Colonic mucosa (tissue), 4 donors: Measurements from ENCODE around the gene NTN1. TPM values are rescaled to one million over a fixed set of nuclear protein-coding genes. Genes with fewer than 3 reads are reported as not detected.
"Not testable (repeated sequence)": the region's sequence is repeated elsewhere in the genome, so short reads cannot be mapped to it uniquely, and the experiment has no call there.

ENCODE experiments used
- DNase-seq: peaks from one replicate; pipeline ENCODE4 v3.0.0-alpha.2; 2020
- H3K27ac ChIP-seq: fragments of 200-600 bp; one replicate; pipeline ENCODE4 v1.8.0; 2021
- H3K27me3 ChIP-seq: fragments of 200-600 bp; one replicate; pipeline ENCODE4 v1.8.0; 2021
- H3K36me3 ChIP-seq: fragments of 200-600 bp; one replicate; pipeline ENCODE4 v1.8.0; 2021
- H3K4me1 ChIP-seq: fragments of 200-600 bp; one replicate; pipeline ENCODE4 v1.8.0; 2021; ENCODE audit warnings: mild to moderate bottlenecking
- H3K4me3 ChIP-seq: fragments of 200-600 bp; one replicate; pipeline ENCODE4 v1.8.0; 2021
- H3K9ac ChIP-seq, 2 donors: one replicate each; pipeline ENCODE4 v1.7.0; 2013; ENCODE audit warnings: control low read depth in 2 of 2, low read depth in 2 of 2, low read length in 2 of 2
- H3K9me3 ChIP-seq: fragments of 200-600 bp; one replicate; pipeline ENCODE4 v1.8.0; 2021
- CTCF ChIP-seq: fragments of 200-600 bp; IDR thresholded peaks from one replicate; pipeline ENCODE4 v1.8.0; 2022; ENCODE audit warnings: antibody characterized with exemption, mild to moderate bottlenecking
- intact Hi-C: fragments of 100-400 bp; cut with DNase I; formaldehyde crosslinking; loops from one replicate; pipeline ENCODE4 v1.14.1; 2022
- total RNA-seq, 2 donors: library from RNA; stranded (reverse); fragmentation: NEBNext Ultra II Directional in 1 of 2; extraction: Animal tissue kit (Norgen Biotek cat#: 25700) in 1 of 2; gene quantifications; one replicate each; pipeline ENCODE4 v1.2.1, GENCODE V29; 2021
- donor health status: healthy.
- donor health status: DM: no; HTN: no; CAD: no.
- donor health status: DM: no; HTN: no; CAD: no.

The NTN1 gene
- total RNA-seq, 2 donors from 2014 or later: 2.1 to 5.5 TPM

GRCh38 chr17:9256361-9256750 lies 235.0 kb downstream of the NTN1 start:
- DNase-seq: no peak
- Histone ChIP-seq H3K27me3 (no peaks in the 10 kb centered on the region), H3K4me1 (peaks cover 8% of the 10 kb centered on the region), H3K9me3 (no peaks in the 10 kb centered on the region), H3K27ac (peak overlapping the region; percentile 2), H3K4me3 (no peak overlapping the region), H3K9ac (peak overlapping the region in 1 of 2 donors; percentile 51), H3K36me3 (no peaks in the 10 kb centered on the region)
- intact Hi-C loops: no loop called here
- no peak for TF ChIP-seq CTCF

GRCh38 chr17:9256751-9257629 lies 235.7 kb downstream of the NTN1 start:
- H3K36me3 ChIP-seq: no peaks in the 10 kb centered on the region
- H3K27ac ChIP-seq: peak overlapping the region; percentile 2
- no peaks in the 10 kb centered on the region for H3K27me3 ChIP-seq
- peak overlapping the region in 1 of 2 donors; percentile 51 for H3K9ac ChIP-seq
- H3K4me3 ChIP-seq: no peak overlapping the region
- H3K4me1 ChIP-seq: peaks cover 8% of the 10 kb centered on the region
- TF ChIP-seq CTCF: no peak
- intact Hi-C loops: no loop called here
- peak; percentile 55 for DNase-seq
- H3K9me3 ChIP-seq: no peaks in the 10 kb centered on the region

GRCh38 chr17:9257630-9257965 lies 236.3 kb downstream of the NTN1 start:
- H3K9me3 ChIP-seq, intact Hi-C loops, H3K9ac ChIP-seq, H3K4me3 ChIP-seq, H3K36me3 ChIP-seq, H3K4me1 ChIP-seq, DNase-seq, H3K27ac ChIP-seq, H3K27me3 ChIP-seq: not testable (repeated sequence)

GRCh38 chr17:9258115-9259015 lies 237.1 kb downstream of the NTN1 start:
- H3K9ac ChIP-seq: no peak overlapping the region
- no peak overlapping the region for H3K4me3 ChIP-seq
- H3K4me1 ChIP-seq: peaks cover 8% of the 10 kb centered on the region
- TF ChIP-seq CTCF: no peak
- H3K27me3 ChIP-seq: no peaks in the 10 kb centered on the region
- intact Hi-C loops: no loop called here
- no peaks in the 10 kb centered on the region for H3K36me3 ChIP-seq
- DNase-seq: no peak
- H3K27ac ChIP-seq: no peak overlapping the region
- no peaks in the 10 kb centered on the region for H3K9me3 ChIP-seq

- Histone ChIP-seq H3K27ac (no peak overlapping the region), H3K4me1 (peaks cover 8% of the 10 kb centered on the region), H3K27me3 (no peaks in the 10 kb centered on the region), H3K4me3 (no peak overlapping the region), H3K9me3 (no peaks in the 10 kb centered on the region), H3K36me3 (no peaks in the 10 kb centered on the region), H3K9ac (no peak overlapping the region)
- no peak for DNase-seq
- TF ChIP-seq CTCF: no peak
- intact Hi-C loops: no loop called here
Observed at GRCh38 chr17:9259419-9259818, 238.1 kb downstream of the NTN1 start.
